ENCODE measurements around the gene LY6G6D. TPM values are rescaled to one million over a fixed set of nuclear protein-coding genes. Genes with fewer than 3 reads are reported as not detected.

LY6G6D gene
- total and polyA plus RNA-seq, 2 of the 13 experiments (the other 11 are each of a cell fraction or from before 2014, with no cell fraction given), result not detected

DNA sequence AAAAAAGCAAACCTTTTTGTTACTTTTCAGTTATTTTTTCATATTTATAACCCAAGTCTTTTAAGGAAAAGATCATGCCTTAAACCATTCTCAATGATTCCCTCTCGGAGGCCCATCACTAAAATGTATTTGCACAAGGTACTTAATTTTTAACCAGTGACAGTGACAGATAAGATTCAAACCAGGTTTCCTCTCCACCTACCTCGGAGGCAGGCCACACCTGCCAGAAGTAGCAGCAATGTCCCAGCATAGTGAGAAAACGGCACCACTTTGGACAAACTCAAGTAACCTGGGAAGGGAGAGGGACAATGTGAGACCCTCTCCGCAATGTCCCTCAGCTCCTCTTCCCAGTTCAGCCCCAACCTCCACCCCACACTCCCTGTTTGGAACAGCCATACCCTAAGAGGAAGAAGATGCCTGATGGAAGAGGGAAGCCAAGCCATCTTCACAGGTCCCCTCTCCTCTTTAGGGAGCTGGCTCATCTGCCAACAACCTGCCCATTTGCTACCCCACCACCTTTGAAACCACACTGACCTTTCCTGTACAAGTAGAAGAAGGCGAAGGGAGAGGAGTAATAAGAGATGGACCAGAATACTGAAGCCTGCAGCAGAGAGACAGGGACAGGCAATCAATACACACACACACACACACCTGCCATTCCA lies 14.3 kb upstream of the LY6G6D start:
- BruUV-seq (replicated peaks), result no TSS peak
- FAIRE-seq (no peak), DNase-seq (ENCODE audit: low spot score) (no peak), ATAC-seq (no peak)
- ChIA-PET POLR2A (interaction anchor here (0.5 to 2.7 kb wide), 2 partner anchors 8 to 29 kb away, joined by 3 to 22 read pairs; no protein-coding TSS in a partner anchor), CTCF (ENCODE audit: low intra/inter-chr PET ratio, low total read pairs) (no interaction called here)
- Histone ChIP-seq H3K27ac (ENCODE audit: extremely low read length, insufficient read depth, low read length) (no peak overlapping the region), H3K79me2 (ENCODE audit: insufficient read depth, low read length) (peaks cover 22% of the 10 kb centered on the region), H3K9ac (ENCODE audit: insufficient read depth, low read depth, low read length) (peak overlapping the region; percentile 95; the same call in 1 of the 2 replicates), H3K4me3 (replicated peaks in 1 of 3; ENCODE audit: insufficient read depth in 1 of 3, low read depth in 2 of 3, low read length in 3 of 3) (peak overlapping the region in 1 of 3 experiments; percentile 84; a peak in 3 of 6 replicates), H3K4me2 (ENCODE audit: low read depth, low read length) (peak overlapping the region; percentile 99), H4K20me1 (ENCODE audit: insufficient read depth, low read length) (no peaks in the 10 kb centered on the region), H3K4me1 (ENCODE audit: insufficient read depth, low read length) (peaks cover 39% of the 10 kb centered on the region), H3K9me3 (ENCODE audit: low read length) (no peaks in the 10 kb centered on the region), H3K27me3 (ENCODE audit: control insufficient read depth in 1 of 2, insufficient read depth in 2 of 2, low read length in 2 of 2) (no peaks in the 10 kb centered on the region; a peak in 2 of 5 replicates), H3K36me3 (replicated peaks in 1 of 2; ENCODE audit: control insufficient read depth in 1 of 2, insufficient read depth in 2 of 2, low read length in 2 of 2) (peaks cover 4 to 21% of the 10 kb centered on the region in 2 experiments; a peak in 4 of 5 replicates), H2AFZ (ENCODE audit: low read length) (no peak overlapping the region)
- intact Hi-C loops (cut with micrococcal nuclease; ENCODE audit: unreplicated experiment), result loop anchor here (5.0 kb wide), 1 partner anchor 36 kb away; the partner anchor contains the start of gene CLIC1
- 50% methylated on average over 5 of the region's 5 CpGs for WGBS (ENCODE audit: low lambda C conversion rate)
- in situ Hi-C loops (cut with HindIII; ENCODE audit: extremely low pct_ligation_motif_present, low pct_unique_long_range_greater_than_20kb), result no loop called here
- TF ChIP-seq NONO (IDR thresholded peaks at IDR 0.05) (no peak), NONO (CRISPR knock-in tag; conservative IDR thresholded peaks at IDR 0.05) (no peak), IRF2 (CRISPR knock-in tag; IDR thresholded peaks at IDR 0.05) (no peak), GZF1 (CRISPR knock-in tag; IDR thresholded peaks at IDR 0.05) (no peak), ZNF34 (CRISPR knock-in tag; IDR thresholded peaks at IDR 0.05; ENCODE audit: borderline replicate concordance) (no peak), ZNF251 (CRISPR knock-in tag; IDR thresholded peaks at IDR 0.05) (no peak), MYNN (CRISPR knock-in tag; IDR thresholded peaks at IDR 0.05; ENCODE audit: low read depth) (no peak), RBFOX2 (IDR thresholded peaks at IDR 0.05; ENCODE audit: low read depth, low read length) (no peak)
- TF ChIP-seq, protein P1, sequence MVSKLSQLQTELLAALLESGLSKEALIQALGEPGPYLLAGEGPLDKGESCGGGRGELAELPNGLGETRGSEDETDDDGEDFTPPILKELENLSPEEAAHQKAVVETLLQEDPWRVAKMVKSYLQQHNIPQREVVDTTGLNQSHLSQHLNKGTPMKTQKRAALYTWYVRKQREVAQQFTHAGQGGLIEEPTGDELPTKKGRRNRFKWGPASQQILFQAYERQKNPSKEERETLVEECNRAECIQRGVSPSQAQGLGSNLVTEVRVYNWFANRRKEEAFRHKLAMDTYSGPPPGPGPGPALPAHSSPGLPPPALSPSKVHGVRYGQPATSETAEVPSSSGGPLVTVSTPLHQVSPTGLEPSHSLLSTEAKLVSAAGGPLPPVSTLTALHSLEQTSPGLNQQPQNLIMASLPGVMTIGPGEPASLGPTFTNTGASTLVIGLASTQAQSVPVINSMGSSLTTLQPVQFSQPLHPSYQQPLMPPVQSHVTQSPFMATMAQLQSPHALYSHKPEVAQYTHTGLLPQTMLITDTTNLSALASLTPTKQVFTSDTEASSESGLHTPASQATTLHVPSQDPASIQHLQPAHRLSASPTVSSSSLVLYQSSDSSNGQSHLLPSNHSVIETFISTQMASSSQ (IDR thresholded peaks at IDR 0.05; ENCODE audit: low read depth), result peak; percentile 59
- TF ChIP-seq, protein P1 (CRISPR knock-in tag; IDR thresholded peaks at IDR 0.05; ENCODE audit: borderline replicate concordance), result no peak
- TF ChIP-seq, protein P2, sequence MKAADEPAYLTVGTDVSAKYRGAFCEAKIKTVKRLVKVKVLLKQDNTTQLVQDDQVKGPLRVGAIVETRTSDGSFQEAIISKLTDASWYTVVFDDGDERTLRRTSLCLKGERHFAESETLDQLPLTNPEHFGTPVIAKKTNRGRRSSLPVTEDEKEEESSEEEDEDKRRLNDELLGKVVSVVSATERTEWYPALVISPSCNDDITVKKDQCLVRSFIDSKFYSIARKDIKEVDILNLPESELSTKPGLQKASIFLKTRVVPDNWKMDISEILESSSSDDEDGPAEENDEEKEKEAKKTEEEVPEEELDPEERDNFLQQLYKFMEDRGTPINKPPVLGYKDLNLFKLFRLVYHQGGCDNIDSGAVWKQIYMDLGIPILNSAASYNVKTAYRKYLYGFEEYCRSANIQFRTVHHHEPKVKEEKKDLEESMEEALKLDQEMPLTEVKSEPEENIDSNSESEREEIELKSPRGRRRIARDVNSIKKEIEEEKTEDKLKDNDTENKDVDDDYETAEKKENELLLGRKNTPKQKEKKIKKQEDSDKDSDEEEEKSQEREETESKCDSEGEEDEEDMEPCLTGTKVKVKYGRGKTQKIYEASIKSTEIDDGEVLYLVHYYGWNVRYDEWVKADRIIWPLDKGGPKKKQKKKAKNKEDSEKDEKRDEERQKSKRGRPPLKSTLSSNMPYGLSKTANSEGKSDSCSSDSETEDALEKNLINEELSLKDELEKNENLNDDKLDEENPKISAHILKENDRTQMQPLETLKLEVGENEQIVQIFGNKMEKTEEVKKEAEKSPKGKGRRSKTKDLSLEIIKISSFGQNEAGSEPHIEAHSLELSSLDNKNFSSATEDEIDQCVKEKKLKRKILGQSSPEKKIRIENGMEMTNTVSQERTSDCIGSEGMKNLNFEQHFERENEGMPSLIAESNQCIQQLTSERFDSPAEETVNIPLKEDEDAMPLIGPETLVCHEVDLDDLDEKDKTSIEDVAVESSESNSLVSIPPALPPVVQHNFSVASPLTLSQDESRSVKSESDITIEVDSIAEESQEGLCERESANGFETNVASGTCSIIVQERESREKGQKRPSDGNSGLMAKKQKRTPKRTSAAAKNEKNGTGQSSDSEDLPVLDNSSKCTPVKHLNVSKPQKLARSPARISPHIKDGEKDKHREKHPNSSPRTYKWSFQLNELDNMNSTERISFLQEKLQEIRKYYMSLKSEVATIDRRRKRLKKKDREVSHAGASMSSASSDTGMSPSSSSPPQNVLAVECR (CRISPR knock-in tag; IDR thresholded peaks at IDR 0.05; ENCODE audit: borderline replicate concordance), result 0 out of 2 replicates have a peak, but pooled peaks have one; percentile 23
- TF ChIP-seq, protein P3, sequence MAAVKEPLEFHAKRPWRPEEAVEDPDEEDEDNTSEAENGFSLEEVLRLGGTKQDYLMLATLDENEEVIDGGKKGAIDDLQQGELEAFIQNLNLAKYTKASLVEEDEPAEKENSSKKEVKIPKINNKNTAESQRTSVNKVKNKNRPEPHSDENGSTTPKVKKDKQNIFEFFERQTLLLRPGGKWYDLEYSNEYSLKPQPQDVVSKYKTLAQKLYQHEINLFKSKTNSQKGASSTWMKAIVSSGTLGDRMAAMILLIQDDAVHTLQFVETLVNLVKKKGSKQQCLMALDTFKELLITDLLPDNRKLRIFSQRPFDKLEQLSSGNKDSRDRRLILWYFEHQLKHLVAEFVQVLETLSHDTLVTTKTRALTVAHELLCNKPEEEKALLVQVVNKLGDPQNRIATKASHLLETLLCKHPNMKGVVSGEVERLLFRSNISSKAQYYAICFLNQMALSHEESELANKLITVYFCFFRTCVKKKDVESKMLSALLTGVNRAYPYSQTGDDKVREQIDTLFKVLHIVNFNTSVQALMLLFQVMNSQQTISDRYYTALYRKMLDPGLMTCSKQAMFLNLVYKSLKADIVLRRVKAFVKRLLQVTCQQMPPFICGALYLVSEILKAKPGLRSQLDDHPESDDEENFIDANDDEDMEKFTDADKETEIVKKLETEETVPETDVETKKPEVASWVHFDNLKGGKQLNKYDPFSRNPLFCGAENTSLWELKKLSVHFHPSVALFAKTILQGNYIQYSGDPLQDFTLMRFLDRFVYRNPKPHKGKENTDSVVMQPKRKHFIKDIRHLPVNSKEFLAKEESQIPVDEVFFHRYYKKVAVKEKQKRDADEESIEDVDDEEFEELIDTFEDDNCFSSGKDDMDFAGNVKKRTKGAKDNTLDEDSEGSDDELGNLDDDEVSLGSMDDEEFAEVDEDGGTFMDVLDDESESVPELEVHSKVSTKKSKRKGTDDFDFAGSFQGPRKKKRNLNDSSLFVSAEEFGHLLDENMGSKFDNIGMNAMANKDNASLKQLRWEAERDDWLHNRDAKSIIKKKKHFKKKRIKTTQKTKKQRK (IDR thresholded peaks at IDR 0.05; ENCODE audit: low read length), result no peak

All from HepG2 (cell line).